ENCODE measurements around the gene NRG3.

DNA sequence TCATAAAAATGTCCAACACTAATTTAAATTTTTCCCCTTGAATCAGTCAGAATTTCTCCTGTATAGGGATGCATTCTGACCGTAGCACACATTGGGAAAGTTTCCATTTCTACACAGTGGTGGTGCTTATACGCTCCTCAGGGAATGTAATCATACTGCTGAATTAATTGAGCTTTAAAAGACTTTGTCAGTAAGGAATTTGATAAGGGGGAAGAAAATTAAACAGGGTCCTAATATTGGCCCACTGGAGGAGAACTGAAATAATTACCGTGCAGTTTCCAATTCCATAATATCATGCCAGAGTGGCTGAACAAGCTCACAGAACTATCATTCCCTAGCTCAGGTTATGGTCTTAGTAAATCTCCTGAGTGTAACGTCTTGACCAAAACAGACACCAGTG is 1041.9 kb downstream of the NRG3 start:
- TF ChIP-seq, protein P1, sequence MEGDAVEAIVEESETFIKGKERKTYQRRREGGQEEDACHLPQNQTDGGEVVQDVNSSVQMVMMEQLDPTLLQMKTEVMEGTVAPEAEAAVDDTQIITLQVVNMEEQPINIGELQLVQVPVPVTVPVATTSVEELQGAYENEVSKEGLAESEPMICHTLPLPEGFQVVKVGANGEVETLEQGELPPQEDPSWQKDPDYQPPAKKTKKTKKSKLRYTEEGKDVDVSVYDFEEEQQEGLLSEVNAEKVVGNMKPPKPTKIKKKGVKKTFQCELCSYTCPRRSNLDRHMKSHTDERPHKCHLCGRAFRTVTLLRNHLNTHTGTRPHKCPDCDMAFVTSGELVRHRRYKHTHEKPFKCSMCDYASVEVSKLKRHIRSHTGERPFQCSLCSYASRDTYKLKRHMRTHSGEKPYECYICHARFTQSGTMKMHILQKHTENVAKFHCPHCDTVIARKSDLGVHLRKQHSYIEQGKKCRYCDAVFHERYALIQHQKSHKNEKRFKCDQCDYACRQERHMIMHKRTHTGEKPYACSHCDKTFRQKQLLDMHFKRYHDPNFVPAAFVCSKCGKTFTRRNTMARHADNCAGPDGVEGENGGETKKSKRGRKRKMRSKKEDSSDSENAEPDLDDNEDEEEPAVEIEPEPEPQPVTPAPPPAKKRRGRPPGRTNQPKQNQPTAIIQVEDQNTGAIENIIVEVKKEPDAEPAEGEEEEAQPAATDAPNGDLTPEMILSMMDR (IDR thresholded peaks at IDR 0.05): no peak
- TF ChIP-seq POLR2AphosphoS5 (IDR thresholded peaks at IDR 0.05; ENCODE audit: low read depth, low read length): no peak
- TF ChIP-seq, protein P2, sequence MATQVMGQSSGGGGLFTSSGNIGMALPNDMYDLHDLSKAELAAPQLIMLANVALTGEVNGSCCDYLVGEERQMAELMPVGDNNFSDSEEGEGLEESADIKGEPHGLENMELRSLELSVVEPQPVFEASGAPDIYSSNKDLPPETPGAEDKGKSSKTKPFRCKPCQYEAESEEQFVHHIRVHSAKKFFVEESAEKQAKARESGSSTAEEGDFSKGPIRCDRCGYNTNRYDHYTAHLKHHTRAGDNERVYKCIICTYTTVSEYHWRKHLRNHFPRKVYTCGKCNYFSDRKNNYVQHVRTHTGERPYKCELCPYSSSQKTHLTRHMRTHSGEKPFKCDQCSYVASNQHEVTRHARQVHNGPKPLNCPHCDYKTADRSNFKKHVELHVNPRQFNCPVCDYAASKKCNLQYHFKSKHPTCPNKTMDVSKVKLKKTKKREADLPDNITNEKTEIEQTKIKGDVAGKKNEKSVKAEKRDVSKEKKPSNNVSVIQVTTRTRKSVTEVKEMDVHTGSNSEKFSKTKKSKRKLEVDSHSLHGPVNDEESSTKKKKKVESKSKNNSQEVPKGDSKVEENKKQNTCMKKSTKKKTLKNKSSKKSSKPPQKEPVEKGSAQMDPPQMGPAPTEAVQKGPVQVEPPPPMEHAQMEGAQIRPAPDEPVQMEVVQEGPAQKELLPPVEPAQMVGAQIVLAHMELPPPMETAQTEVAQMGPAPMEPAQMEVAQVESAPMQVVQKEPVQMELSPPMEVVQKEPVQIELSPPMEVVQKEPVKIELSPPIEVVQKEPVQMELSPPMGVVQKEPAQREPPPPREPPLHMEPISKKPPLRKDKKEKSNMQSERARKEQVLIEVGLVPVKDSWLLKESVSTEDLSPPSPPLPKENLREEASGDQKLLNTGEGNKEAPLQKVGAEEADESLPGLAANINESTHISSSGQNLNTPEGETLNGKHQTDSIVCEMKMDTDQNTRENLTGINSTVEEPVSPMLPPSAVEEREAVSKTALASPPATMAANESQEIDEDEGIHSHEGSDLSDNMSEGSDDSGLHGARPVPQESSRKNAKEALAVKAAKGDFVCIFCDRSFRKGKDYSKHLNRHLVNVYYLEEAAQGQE (IDR thresholded peaks at IDR 0.05; ENCODE audit: insufficient read depth in 1 of 2, low read depth in 2 of 2, low read length in 1 of 2): no peak
- TF ChIP-seq SIN3A (IDR thresholded peaks at IDR 0.05; ENCODE audit: borderline replicate concordance, insufficient read depth, low read depth, low read length): no peak

Data from Panc1 (cell line).